HepG2 (cell line): Measurements from ENCODE around the gene POLR3E. TPM values are rescaled to one million over a fixed set of nuclear protein-coding genes. Genes with fewer than 3 reads are reported as not detected.

Experiments used
- AHDC1 ChIP-seq: sonication (generic); formaldehyde crosslinking; IDR thresholded peaks from 2 replicates; pipeline ENCODE4 v1.5.1; 2020; ENCODE audit warnings: mild to moderate bottlenecking, missing genetic modification reagents, borderline replicate concordance
- BCL3 ChIP-seq: sonication (generic); formaldehyde crosslinking; IDR thresholded peaks from 2 replicates; pipeline ENCODE4 v1.5.1; 2020; ENCODE audit warnings: mild to moderate bottlenecking, missing genetic modification reagents, moderate library complexity
- CEBPB ChIP-seq: IDR thresholded peaks from 2 replicates; pipeline ENCODE4 v1.6.1; 2011; ENCODE audit warnings: low read depth, low read length, improper control_type of control experiment, borderline replicate concordance
- DRAP1 ChIP-seq: IDR thresholded peaks from 2 replicates; pipeline ENCODE4 v1.6.1; 2016; ENCODE audit warnings: missing genetic modification reagents, missing compliant biosample characterization
- ETV5 ChIP-seq: IDR thresholded peaks from 2 replicates; pipeline ENCODE4 v1.6.1; 2018; ENCODE audit warnings: missing biosample characterization, missing genetic modification reagents, inconsistent platforms, borderline replicate concordance
- FOXA1 ChIP-seq, 2 experiments: fragments of 450-650 bp in 1 of 2; sonication (generic) in 1 of 2; formaldehyde crosslinking in 1 of 2; IDR thresholded peaks; 2 replicates each; pipeline versions ENCODE4 v1.4.0 to v1.6.1; 2016 to 2020; ENCODE audit warnings: missing genetic modification reagents in 1 of 2
- IKZF4 ChIP-seq: sonication (generic); formaldehyde crosslinking; IDR thresholded peaks from 2 replicates; pipeline ENCODE4 v1.5.1; 2020; ENCODE audit warnings: borderline replicate concordance, mild to moderate bottlenecking, low read depth, missing genetic modification reagents; ENCODE audit errors: not compliant biosample characterization
- KAT2B ChIP-seq: fragments of 150-350 bp; IDR thresholded peaks from 2 replicates; pipeline ENCODE4 v1.6.1; 2014; ENCODE audit warnings: low read depth, low read length, borderline replicate concordance
- NFYC ChIP-seq: IDR thresholded peaks from 2 replicates; pipeline ENCODE4 v1.6.1; 2016; ENCODE audit warnings: missing genetic modification reagents, missing compliant biosample characterization
- RARA ChIP-seq: IDR thresholded peaks from 2 replicates; pipeline ENCODE4 v1.6.1; 2016; ENCODE audit warnings: missing genetic modification reagents, missing compliant biosample characterization
- SP1 ChIP-seq, 2 experiments: fragments of 450-650 bp in 1 of 2; sonication (generic) in 1 of 2; formaldehyde crosslinking in 1 of 2; IDR thresholded peaks; 2 replicates each; pipeline versions ENCODE4 v1.4.0 to v1.6.1; 2016 to 2020; ENCODE audit warnings: missing genetic modification reagents in 1 of 2
- ZBTB14 ChIP-seq: sonication (generic); formaldehyde crosslinking; IDR thresholded peaks from 2 replicates; pipeline ENCODE4 v1.4.0; 2020; ENCODE audit warnings: missing genetic modification reagents
- ZBTB37 ChIP-seq: sonication (generic); formaldehyde crosslinking; IDR thresholded peaks from 2 replicates; pipeline ENCODE4 v1.4.0; 2020; ENCODE audit warnings: mild to moderate bottlenecking, missing genetic modification reagents
- ZMYM2 ChIP-seq: sonication (generic); formaldehyde crosslinking; IDR thresholded peaks from 2 replicates; pipeline ENCODE4 v1.8.0; 2022; ENCODE audit warnings: mild to moderate bottlenecking, missing genetic modification reagents
- ZNF121 ChIP-seq: sonication (generic); formaldehyde crosslinking; IDR thresholded peaks from 2 replicates; pipeline ENCODE4 v1.5.0; 2020; ENCODE audit warnings: mild to moderate bottlenecking, missing genetic modification reagents
- ZNF629 ChIP-seq: sonication (generic); formaldehyde crosslinking; conservative IDR thresholded peaks from 2 replicates; pipeline ENCODE4 v1.5.0; 2020; ENCODE audit warnings: missing genetic modification reagents
- ZNF644 ChIP-seq: IDR thresholded peaks from 2 replicates; pipeline ENCODE4 v1.6.1; 2016; ENCODE audit warnings: low read depth
- ZNF709 ChIP-seq: sonication (generic); formaldehyde crosslinking; IDR thresholded peaks from 2 replicates; pipeline ENCODE4 v1.5.0; 2020; ENCODE audit warnings: mild to moderate bottlenecking, missing genetic modification reagents
- polyA plus RNA-seq, 8 experiments: library from polyadenylated mRNA; depleted of rRNA in 3 of 8; stranded (reverse) in 7 of 8; unstranded in 1 of 8; fragments of >200 nt; fragmentation: Illumina TruSeq in 4 of 8; extraction: Trizol in 4 of 8; gene quantifications; 2 replicates each; pipeline versions ENCODE4 v1.2.1 to v1.2.3, GENCODE V29; 2011 to 2016; ENCODE audit warnings: low read depth in 4 of 8, missing spikeins in 1 of 8, mixed read lengths in 1 of 8; ENCODE audit not compliant: insufficient read depth in 1 of 8
- total RNA-seq, 5 experiments: library from RNA; depleted of rRNA; stranded (reverse); fragments of >200 nt; fragmentation: Illumina TruSeq; extraction: Trizol; gene quantifications; 2 replicates each; pipeline ENCODE4 v1.2.3, GENCODE V29; 2016; ENCODE audit warnings: low read depth in 1 of 5

Gene POLR3E
- total and polyA plus RNA-seq, 2 of the 13 experiments (the other 11 are each of a cell fraction or from before 2014, with no cell fraction given), result 135 to 262 TPM

GRCh38 chr16:22297871-22298733 lies 893 bp downstream of the POLR3E start (continued):
- TF ChIP-seq AHDC1, result no peak
- TF ChIP-seq ETV5 (CRISPR knock-in tag), result peak; percentile 75; the same call in 1 of the 2 replicates
- TF ChIP-seq FOXA1 (IDR thresholded peaks at IDR 0.05), result no peak
- TF ChIP-seq FOXA1 (CRISPR knock-in tag; IDR thresholded peaks at IDR 0.05), result peak; percentile 80
- no peak for TF ChIP-seq KAT2B
- no peak for TF ChIP-seq SP1 (IDR thresholded peaks at IDR 0.05)
- peak; percentile 74 for TF ChIP-seq SP1 (CRISPR knock-in tag; IDR thresholded peaks at IDR 0.05)
- TF ChIP-seq BCL3 (CRISPR knock-in tag), result no peak; the same call in 1 of the 2 replicates
- peak; percentile 9; the same call in 1 of the 2 replicates for TF ChIP-seq ZBTB37 (CRISPR knock-in tag)
- TF ChIP-seq ZNF121 (CRISPR knock-in tag), result peak; percentile 66; the same call in 1 of the 2 replicates
- no peak for TF ChIP-seq ZNF644
- no peak for TF ChIP-seq ZBTB14 (CRISPR knock-in tag)
- no peak for TF ChIP-seq ZMYM2 (CRISPR knock-in tag)
- TF ChIP-seq CEBPB, result no peak
- peak; percentile 28; the same call in 1 of the 2 replicates for TF ChIP-seq ZNF629
- 0 out of 2 replicates have a peak, but pooled peaks have one; percentile 16 for TF ChIP-seq RARA (CRISPR knock-in tag)
- TF ChIP-seq ZNF709 (CRISPR knock-in tag), result no peak
- peak; percentile 44 for TF ChIP-seq IKZF4 (CRISPR knock-in tag)
- no peak for TF ChIP-seq NFYC (CRISPR knock-in tag)
- TF ChIP-seq DRAP1 (CRISPR knock-in tag), result peak; percentile 53; the same call in 1 of the 2 replicates
